Measurements from ENCODE around the gene C11orf24. TPM values are rescaled to one million over a fixed set of nuclear protein-coding genes. Genes with fewer than 3 reads are reported as not detected.
A peak's percentile ranks its signal among the peaks of the same experiment; 100 is the strongest.

Gene C11orf24
- total and polyA plus RNA-seq, 2 of the 4 experiments (the other 2 are of a cell fraction) = 42.5 to 135 TPM

DNA sequence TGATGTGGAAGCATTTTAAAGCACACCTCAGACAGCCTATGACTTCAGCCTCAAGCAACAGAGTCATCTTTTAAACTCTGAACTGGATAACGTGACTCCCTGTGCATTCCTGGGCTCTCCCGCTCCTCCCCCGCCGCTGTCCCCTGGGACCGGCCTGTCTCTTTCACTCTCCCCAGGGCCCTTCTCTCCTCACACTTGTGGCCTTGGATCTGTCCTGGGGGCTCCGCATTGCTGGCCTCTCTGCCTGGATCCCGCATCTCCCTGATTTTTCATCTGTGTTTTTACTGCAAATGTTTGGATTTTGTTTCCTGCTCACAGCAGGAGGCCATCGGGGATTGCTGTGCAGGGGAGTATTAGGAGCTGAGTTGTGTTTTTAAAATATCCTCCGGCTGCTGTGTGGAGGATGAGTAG is 15.4 kb downstream of the C11orf24 start:
- Histone ChIP-seq H3K36me3 (ENCODE audit: control insufficient read depth, insufficient read depth, low read length) (peaks cover 10% of the 10 kb centered on the region), H3K4me2 (ENCODE audit: low read depth, low read length) (peak overlapping the region; percentile 56), H2BK120ac (ENCODE audit: low read depth, low read length) (peak overlapping the region; percentile 87), H3K14ac (replicated peaks; ENCODE audit: low read depth, low read length) (peak overlapping the region; percentile 90), H2AFZ (replicated peaks; ENCODE audit: low read length, poor library complexity) (peak overlapping the region; percentile 87), H2AK5ac (ENCODE audit: low read depth, low read length) (peak overlapping the region; percentile 50; the same call in 1 of the 2 replicates), H3K27me3 (ENCODE audit: control insufficient read depth, insufficient read depth, low read length) (no peaks in the 10 kb centered on the region), H3K23ac (ENCODE audit: low read depth, low read length) (peak overlapping the region; percentile 81), H2AK9ac (replicated peaks; ENCODE audit: low read depth, low read length, poor library complexity) (peak overlapping the region; percentile 6), H3K9ac (ENCODE audit: low read depth, low read length) (peak overlapping the region; percentile 52), H3K4me3 (ENCODE audit: insufficient read depth, low read depth, low read length) (no peak overlapping the region), H3K56ac (ENCODE audit: extremely low read depth, insufficient read depth, low read length) (peak overlapping the region; percentile 22; the same call in 1 of the 2 replicates), H2BK5ac (ENCODE audit: low read depth, low read length, poor library complexity, severe bottlenecking) (peak overlapping the region; percentile 73), H4K91ac (ENCODE audit: insufficient read depth, low read depth, low read length) (peak overlapping the region; percentile 76), H3K4me1 (ENCODE audit: control insufficient read depth, insufficient read depth, low read length) (peaks cover 11% of the 10 kb centered on the region), H2BK20ac (ENCODE audit: low read depth, low read length) (peak overlapping the region; percentile 66), H3K27ac (ENCODE audit: insufficient read depth, low read length) (peak overlapping the region; percentile 88), H3K4ac (ENCODE audit: low read depth, low read length) (peak overlapping the region; percentile 85), H4K20me1 (ENCODE audit: insufficient read depth, low read length) (peaks cover 8% of the 10 kb centered on the region), H3K18ac (ENCODE audit: low read depth, low read length) (peak overlapping the region; percentile 29), H3K79me1 (ENCODE audit: low read depth in 1 of 2, low read length in 2 of 2) (peaks cover 0 to 6% of the 10 kb centered on the region in 2 experiments; a peak in 1 of 4 replicates), H4K5ac (ENCODE audit: low read depth, low read length) (peak overlapping the region; percentile 89), H2BK15ac (ENCODE audit: low read depth, low read length) (peak overlapping the region; percentile 48; the same call in 1 of the 3 replicates), H4K8ac (ENCODE audit: low read depth in 2 of 2, low read length in 2 of 2) (peak overlapping the region; percentile 6 to 90; a peak in 3 of 4 replicates), H3K9me3 (ENCODE audit: control insufficient read depth, insufficient read depth, low read length) (peaks cover 2% of the 10 kb centered on the region; the same call in 1 of the 2 replicates), H3K9me1 (ENCODE audit: insufficient read depth, low read length) (peaks cover 9% of the 10 kb centered on the region)
- DNase-seq = peak; percentile 45
- in situ Hi-C loops (cut with MboI; ENCODE audit: low sequenced_read_pairs) (loop anchor here (5.0 kb wide), 1 partner anchor 41 kb away; no protein-coding TSS in a partner anchor), dilution Hi-C loops (cut with HindIII; ENCODE audit: low sequenced_read_pairs, unreplicated experiment) (no loop called here), intact Hi-C loops (cut with micrococcal nuclease) (loop anchor here (2.0 kb wide), 2 partner anchors 190 to 326 kb away; no protein-coding TSS in a partner anchor)
- POLR2A ChIA-PET (ENCODE audit: unreplicated experiment) = no interaction called here
- WGBS, 2 experiments (ENCODE audit: extremely low coverage in 2 of 2, insufficient read length in 1 of 2) = 18% methylated on average over 3 of the region's 9 CpGs; no CpG with 5 or more reads in 1 of the 2 experiments
- TF ChIP-seq RFX5 (IDR thresholded peaks at IDR 0.05; ENCODE audit: low read depth, low read length) (no peak), NFE2L2 (IDR thresholded peaks at IDR 0.05; ENCODE audit: low read depth, low read length) (no peak), BHLHE40 (IDR thresholded peaks at IDR 0.05; ENCODE audit: low read depth, low read length) (peak; percentile 82), CHD1 (IDR thresholded peaks at IDR 0.05; ENCODE audit: low read depth, low read length) (no peak)
- TF ChIP-seq, protein P1, sequence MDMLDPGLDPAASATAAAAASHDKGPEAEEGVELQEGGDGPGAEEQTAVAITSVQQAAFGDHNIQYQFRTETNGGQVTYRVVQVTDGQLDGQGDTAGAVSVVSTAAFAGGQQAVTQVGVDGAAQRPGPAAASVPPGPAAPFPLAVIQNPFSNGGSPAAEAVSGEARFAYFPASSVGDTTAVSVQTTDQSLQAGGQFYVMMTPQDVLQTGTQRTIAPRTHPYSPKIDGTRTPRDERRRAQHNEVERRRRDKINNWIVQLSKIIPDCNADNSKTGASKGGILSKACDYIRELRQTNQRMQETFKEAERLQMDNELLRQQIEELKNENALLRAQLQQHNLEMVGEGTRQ (IDR thresholded peaks at IDR 0.05; ENCODE audit: low read depth, low read length) = peak; percentile 23; the same call in 1 of the 2 replicates
- ATAC-seq (ENCODE audit: low read depth) = peak; percentile 80
- CTCF ChIA-PET = no interaction called here
- no TSS peak for BruUV-seq (replicated peaks)
